H9 (cell line): ENCODE data around the gene NFE2. TPM values are rescaled to one million over a fixed set of nuclear protein-coding genes. Genes with fewer than 3 reads are reported as not detected.

ENCODE experiments used
- DNase-seq: peaks from one replicate; pipeline ENCODE4 v3.0.0-alpha.2; 2017
- H2AFZ ChIP-seq: one replicate; pipeline ENCODE4 v1.6.1; 2013; ENCODE audit warnings: mild to moderate bottlenecking, low read length, control low read depth, moderate library complexity
- H2AK5ac ChIP-seq: 2 replicates; pipeline ENCODE4 v1.6.1; 2013; ENCODE audit warnings: low read length, control low read depth, mixed read lengths; ENCODE audit not compliant: insufficient read length
- H2BK120ac ChIP-seq: one replicate; pipeline ENCODE4 v1.6.1; 2013; ENCODE audit warnings: low read depth, mild to moderate bottlenecking, low read length, control low read depth, inconsistent platforms; ENCODE audit not compliant: poor library complexity, severe bottlenecking
- H2BK12ac ChIP-seq: 2 replicates; pipeline ENCODE4 v1.6.1; 2013; ENCODE audit warnings: low read length, control low read depth, mixed read lengths, low read depth; ENCODE audit not compliant: insufficient read length
- H2BK15ac ChIP-seq: 2 replicates; pipeline ENCODE4 v1.6.1; 2013; ENCODE audit warnings: low read depth, low read length, control low read depth
- H2BK20ac ChIP-seq: one replicate; pipeline ENCODE4 v1.6.1; 2013; ENCODE audit warnings: low read depth, mild to moderate bottlenecking, low read length, control low read depth, inconsistent platforms; ENCODE audit not compliant: poor library complexity, severe bottlenecking
- H2BK5ac ChIP-seq: 2 replicates; pipeline ENCODE4 v1.6.1; 2013; ENCODE audit warnings: low read length, control low read depth, mixed read lengths; ENCODE audit not compliant: insufficient read length
- H3K14ac ChIP-seq: 2 replicates; pipeline ENCODE4 v1.6.1; 2013; ENCODE audit warnings: low read length, control low read depth; ENCODE audit not compliant: insufficient read depth
- H3K18ac ChIP-seq: 2 replicates; pipeline ENCODE4 v1.6.1; 2013; ENCODE audit warnings: low read depth, mild to moderate bottlenecking, mixed read lengths, low read length, control low read depth; ENCODE audit not compliant: insufficient read length
- H3K23ac ChIP-seq: 2 replicates; pipeline ENCODE4 v1.6.1; 2013; ENCODE audit warnings: low read length, control low read depth, mixed read lengths, low read depth; ENCODE audit not compliant: insufficient read length
- H3K23me2 ChIP-seq: 2 replicates; pipeline ENCODE4 v1.6.1; 2013; ENCODE audit warnings: low read depth, mild to moderate bottlenecking, mixed read lengths, low read length, control low read depth; ENCODE audit not compliant: insufficient read length, poor library complexity, severe bottlenecking
- H3K27ac ChIP-seq: 2 replicates; pipeline ENCODE4 v1.5.1; 2013; ENCODE audit warnings: low read length, control low read depth, mixed read lengths, low read depth; ENCODE audit not compliant: insufficient read length
- H3K27me3 ChIP-seq: 2 replicates; pipeline ENCODE4 v1.6.1; 2013; ENCODE audit warnings: low read length, control low read depth, inconsistent platforms; ENCODE audit not compliant: insufficient read depth
- H3K4ac ChIP-seq: 2 replicates; pipeline ENCODE4 v1.6.1; 2013; ENCODE audit warnings: low read depth, mild to moderate bottlenecking, control low read depth, inconsistent platforms, low read length, moderate library complexity
- H3K4me1 ChIP-seq: 2 replicates; pipeline ENCODE4 v1.6.1; 2013; ENCODE audit warnings: low read length, control low read depth, inconsistent platforms; ENCODE audit not compliant: insufficient read depth
- H3K4me2 ChIP-seq: 2 replicates; pipeline ENCODE4 v1.6.1; 2013; ENCODE audit warnings: low read length, control low read depth, mixed read lengths; ENCODE audit not compliant: insufficient read length, insufficient read depth
- H3K56ac ChIP-seq: 2 replicates; pipeline ENCODE4 v1.6.1; 2013; ENCODE audit warnings: low read depth, mild to moderate bottlenecking, mixed read lengths, low read length, control low read depth; ENCODE audit not compliant: insufficient read length
- H3K79me1 ChIP-seq: 2 replicates; pipeline ENCODE4 v1.6.1; 2013; ENCODE audit warnings: low read depth, mild to moderate bottlenecking, moderate library complexity, low read length, control low read depth, inconsistent platforms; ENCODE audit not compliant: insufficient read depth, poor library complexity, severe bottlenecking
- H3K79me2 ChIP-seq: 2 replicates; pipeline ENCODE4 v1.6.1; 2013; ENCODE audit warnings: low read length, control low read depth, inconsistent platforms; ENCODE audit not compliant: insufficient read depth
- H3K9ac ChIP-seq: 2 replicates; pipeline ENCODE4 v1.6.1; 2013; ENCODE audit warnings: low read length, control low read depth, mixed read lengths; ENCODE audit not compliant: insufficient read length; ENCODE audit errors: extremely low read depth
- H3K9me3 ChIP-seq: one replicate; pipeline ENCODE4 v1.6.1; 2013; ENCODE audit warnings: low read depth, low read length, inconsistent platforms; ENCODE audit not compliant: control insufficient read depth
- H3T11ph ChIP-seq: one replicate; pipeline ENCODE4 v1.6.1; 2013; ENCODE audit warnings: mild to moderate bottlenecking, low read length, control low read depth, inconsistent platforms
- H4K20me1 ChIP-seq: one replicate; pipeline ENCODE4 v1.6.1; 2013; ENCODE audit not compliant: control insufficient read depth, insufficient read length, insufficient read depth
- H4K5ac ChIP-seq: 2 replicates; pipeline ENCODE4 v1.6.1; 2013; ENCODE audit warnings: low read depth, mild to moderate bottlenecking, mixed read lengths, low read length, control low read depth; ENCODE audit not compliant: insufficient read length
- H4K8ac ChIP-seq: replicated peaks from 2 replicates; pipeline ENCODE4 v1.6.1; 2013; ENCODE audit warnings: low read length, control low read depth, mixed read lengths, low read depth; ENCODE audit not compliant: insufficient read length
- H4K91ac ChIP-seq: 2 replicates; pipeline ENCODE4 v1.6.1; 2013; ENCODE audit warnings: low read depth, mild to moderate bottlenecking, moderate library complexity, mixed read lengths, low read length, control low read depth; ENCODE audit not compliant: insufficient read length
- H3K27ac Mint-ChIP-seq, 3 experiments: 2 replicates in 2 of 3; 3 replicates in 1 of 3; pipeline ENCODE4 v1.8.0; 2020 to 2021; ENCODE audit warnings: mixed read lengths in 3 of 3, mild to moderate bottlenecking in 1 of 3, moderate library complexity in 1 of 3
- H3K27me3 Mint-ChIP-seq: 2 replicates; pipeline ENCODE4 v1.8.0; 2021; ENCODE audit warnings: low read depth, mild to moderate bottlenecking, moderate library complexity, mixed read lengths
- H3K36me3 Mint-ChIP-seq, 3 experiments: 2 replicates in 2 of 3; 3 replicates in 1 of 3; pipeline ENCODE4 v1.8.0; 2020 to 2021; ENCODE audit warnings: low read depth in 3 of 3, mixed read lengths in 3 of 3; ENCODE audit not compliant: insufficient read depth in 1 of 3
- H3K4me1 Mint-ChIP-seq, 2 experiments: 2 replicates each; pipeline ENCODE4 v1.8.0; 2020; ENCODE audit warnings: mixed read lengths in 2 of 2
- H3K4me3 Mint-ChIP-seq, 2 experiments: 2 replicates in 1 of 2; 3 replicates in 1 of 2; pipeline ENCODE4 v1.8.0; 2020 to 2021; ENCODE audit warnings: mild to moderate bottlenecking in 2 of 2, mixed read lengths in 2 of 2, moderate library complexity in 1 of 2
- H3K9me3 Mint-ChIP-seq, 2 experiments: 2 replicates in 1 of 2; 3 replicates in 1 of 2; pipeline ENCODE4 v1.8.0; 2020; ENCODE audit warnings: mild to moderate bottlenecking in 2 of 2, mixed read lengths in 2 of 2, moderate library complexity in 1 of 2
- CTCF ChIP-seq: fragments of 200-600 bp; sonication (generic); conservative IDR thresholded peaks from 3 replicates; pipeline ENCODE4 v1.8.0; 2021; ENCODE audit warnings: antibody characterized with exemption, mild to moderate bottlenecking
- WGBS: extraction: QIAGEN DNeasy Blood & Tissue Kit; methylation state at CpG from one replicate; pipeline ENCODE4 v1.1.7; 2013; ENCODE audit warnings: missing lambda C conversion rate, low lambda C conversion rate, mixed read lengths; ENCODE audit not compliant: insufficient read length; ENCODE audit errors: extremely low coverage; 5-methylcytosine and 5-hydroxymethylcytosine counted together
- total RNA-seq: library from RNA; stranded (reverse); gene quantifications from 2 replicates; pipeline ENCODE4 v1.2.1, GENCODE V29; 2021

Gene NFE2
- total RNA-seq, 1 experiment from 2014 or later, result 1.2 TPM

- Histone ChIP-seq H3K18ac (no peak overlapping the region), H2BK120ac (no peak overlapping the region), H3K4ac (no peak overlapping the region), H3K23me2 (no peaks in the 10 kb centered on the region), H3K79me1 (no peaks in the 10 kb centered on the region), H4K5ac (no peak overlapping the region), H4K20me1 (no peaks in the 10 kb centered on the region), H3K4me2 (no peak overlapping the region), H2BK20ac (no peak overlapping the region), H3K27ac (no peak overlapping the region), H3K56ac (no peak overlapping the region), H2BK5ac (no peak overlapping the region), H2AK5ac (no peak overlapping the region), H2AFZ (no peak overlapping the region), H4K91ac (no peak overlapping the region), H2BK15ac (no peak overlapping the region), H3K9me3 (no peaks in the 10 kb centered on the region), H3T11ph (no peak overlapping the region), H3K4me1 (no peaks in the 10 kb centered on the region), H3K23ac (no peak overlapping the region), H3K14ac (no peak overlapping the region), H2BK12ac (no peak overlapping the region), H3K79me2 (no peaks in the 10 kb centered on the region), H4K8ac (no peak overlapping the region), H3K9ac (no peak overlapping the region), H3K27me3 (no peaks in the 10 kb centered on the region)
- Mint-ChIP-seq H3K27ac (no peak overlapping the region), H3K36me3 (peaks cover 0 to 5% (median 0%) of the 10 kb centered on the region in 3 experiments; a peak in 2 of 7 replicates), H3K27me3 (peaks cover 2% of the 10 kb centered on the region; the same call in 1 of the 2 replicates), H3K9me3 (no peaks in the 10 kb centered on the region), H3K4me3 (no peak overlapping the region; a peak in 1 of 5 replicates), H3K4me1 (peaks cover 5 to 8% of the 10 kb centered on the region in 2 experiments; a peak in 1 of 4 replicates)
- WGBS, result no CpG with 5 or more reads among the region's 7 CpGs
- DNase-seq, result no peak
- no peak for TF ChIP-seq CTCF
Observed at GRCh38 chr12:54292931-54293241, 7.9 kb downstream of the NFE2 start.
